Activated CD8-positive, alpha-beta memory T cell treated with anti-CD3 and anti-CD28 coated beads for 36 hours (primary cell): ENCODE results near the gene THADA. TPM values are rescaled to one million over a fixed set of nuclear protein-coding genes. Genes with fewer than 3 reads are reported as not detected.
"Not testable (repeated sequence)": the region's sequence is repeated elsewhere in the genome, so short reads cannot be mapped to it uniquely, and the experiment has no call there.

ENCODE experiments used
- CTCF ChIA-PET: fragments of 350-600 bp; sonication (Branson Sonifier 250); formaldehyde crosslinking; loops from one replicate; lab custom pipeline; 2021; ENCODE audit warnings: antibody characterized with exemption; lab: Charles Lee
- POLR2A ChIA-PET: fragments of 350-600 bp; sonication (Branson Sonifier 250); formaldehyde crosslinking; loops from one replicate; lab custom pipeline; 2021; ENCODE audit warnings: antibody characterized with exemption; lab: Charles Lee
- total RNA-seq, 2 experiments: library from RNA; stranded (reverse); gene quantifications; one replicate each; pipeline ENCODE4 v1.2.3, GENCODE V29; 2021

The THADA gene
- total RNA-seq, 2 experiments from 2014 or later, result 52.7 to 54.2 TPM

GRCh38 chr2:43309935-43310334 is 285.9 kb downstream of the THADA start:
- ChIA-PET CTCF (no interaction called here), POLR2A (no interaction called here)

- CTCF ChIA-PET, result interaction anchor here (0.6 kb wide), 1 partner anchor 24 kb away, joined by 3 read pairs; no protein-coding TSS in a partner anchor
- POLR2A ChIA-PET, result no interaction called here
Observed at GRCh38 chr2:43307973-43308372, 287.9 kb downstream of the THADA start.

DNA sequence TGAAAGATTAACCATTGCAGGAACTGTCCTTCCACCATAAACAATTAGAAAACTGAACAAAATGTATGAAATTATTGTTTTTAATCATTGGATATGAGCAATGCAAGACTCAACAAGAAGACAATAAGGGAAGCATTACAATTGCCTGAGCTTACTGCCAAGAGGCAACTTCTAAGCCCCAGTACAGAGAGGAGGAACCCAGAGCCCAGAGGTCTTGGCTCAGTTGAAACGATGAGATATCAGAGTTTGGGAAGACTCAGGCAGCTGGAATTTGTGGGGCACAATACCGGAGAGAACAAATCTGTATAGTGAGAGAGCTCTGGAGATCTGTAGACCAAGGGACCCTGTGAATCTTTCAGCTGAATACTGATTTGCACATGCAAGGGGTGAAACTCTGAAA is 288.8 kb downstream of the THADA start:
- POLR2A ChIA-PET, result no interaction called here
- CTCF ChIA-PET, result no interaction called here

DNA sequence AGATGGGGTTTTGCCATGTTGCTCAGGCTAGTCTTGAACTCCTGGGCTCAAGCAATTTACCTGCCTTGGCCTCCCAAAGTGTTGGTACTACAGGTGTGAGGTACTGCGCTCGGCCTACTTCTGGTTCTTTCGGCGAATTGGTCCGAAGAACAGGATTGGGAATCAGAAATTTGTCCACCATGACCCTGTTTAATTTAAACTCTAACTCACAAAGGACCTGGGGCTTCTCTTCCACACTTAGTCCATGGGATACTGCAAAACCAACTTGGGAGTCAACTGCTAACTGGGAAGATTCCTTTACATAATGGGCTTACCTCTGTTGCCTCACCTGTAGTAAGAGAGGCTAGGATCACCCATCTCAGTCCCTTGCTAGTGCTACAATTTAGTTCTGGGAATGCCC is 289.6 kb downstream of the THADA start:
- ChIA-PET POLR2A (no interaction called here), CTCF (no interaction called here)

GRCh38 chr2:43305517-43305916 is 290.3 kb downstream of the THADA start:
- ChIA-PET CTCF (no interaction called here), POLR2A (no interaction called here)

GRCh38 chr2:43305012-43305411 is 290.8 kb downstream of the THADA start:
- POLR2A ChIA-PET, result no interaction called here
- CTCF ChIA-PET, result no interaction called here

DNA sequence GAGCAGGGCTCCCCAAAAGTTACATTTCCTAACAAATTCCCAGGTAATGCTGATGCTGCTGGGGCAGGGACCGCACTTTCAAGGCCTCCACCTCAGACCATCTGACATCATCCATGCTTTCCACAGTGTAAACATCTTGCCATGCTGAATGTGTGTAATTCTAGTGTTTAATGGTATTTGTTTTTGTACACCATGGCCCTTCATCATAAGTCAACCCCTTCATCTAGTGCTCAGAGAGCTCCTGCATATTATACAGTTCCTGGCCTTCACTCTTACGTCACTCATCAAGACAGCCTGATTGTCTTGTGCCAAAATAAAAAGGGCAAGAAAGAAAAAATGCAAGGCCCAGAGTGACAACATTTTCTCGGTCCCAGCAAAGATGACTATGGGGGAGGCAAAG is 291.9 kb downstream of the THADA start:
- POLR2A ChIA-PET, result no interaction called here
- CTCF ChIA-PET, result no interaction called here

GRCh38 chr2:43302961-43303494 is 292.8 kb downstream of the THADA start:
- CTCF ChIA-PET, result no interaction called here

DNA sequence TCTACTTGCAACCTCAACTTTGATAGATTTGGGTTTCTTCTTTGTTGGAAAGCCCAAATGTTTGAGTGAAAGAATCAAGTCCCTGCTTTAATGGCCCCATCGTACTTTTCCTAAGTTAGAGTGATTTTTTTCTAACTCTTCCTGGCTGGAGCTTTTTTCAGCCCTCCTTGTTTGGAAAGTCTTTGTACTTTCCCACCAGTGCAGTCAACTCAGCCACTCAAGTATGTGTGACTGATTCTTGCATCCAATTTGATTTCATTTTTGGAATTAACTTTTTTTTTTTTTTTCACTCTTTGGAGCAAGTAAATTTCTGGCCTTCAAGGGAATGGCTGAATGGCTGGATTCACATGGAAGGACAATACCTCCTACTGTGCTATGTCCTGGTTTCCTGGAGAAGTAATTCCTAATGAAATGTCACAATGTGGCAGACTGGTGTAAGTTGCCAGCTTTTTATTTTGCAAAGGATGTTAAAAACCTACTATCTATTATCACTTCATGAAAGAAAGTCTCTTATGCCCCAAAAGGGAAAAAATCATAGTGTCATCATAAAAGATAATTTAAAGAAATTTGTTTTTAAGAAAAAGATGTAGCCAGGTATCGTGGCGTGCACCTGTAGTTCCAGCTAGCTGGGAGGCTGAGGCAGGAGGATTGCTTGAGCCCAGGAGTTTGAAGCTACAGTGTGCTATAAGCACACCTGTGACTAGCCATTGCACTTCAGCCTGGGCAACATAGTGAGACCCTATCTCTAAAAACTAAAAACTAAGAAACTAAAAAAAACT is 293.5 kb downstream of the THADA start:
- CTCF ChIA-PET, result no interaction called here

More at GRCh38 chr2:43302961-43303494, 292.8 kb downstream of the THADA start:
- POLR2A ChIA-PET, result interaction anchor here (0.5 kb wide), 2 partner anchors 22 to 263 kb away, joined by 3 to 14 read pairs; no protein-coding TSS in a partner anchor

DNA sequence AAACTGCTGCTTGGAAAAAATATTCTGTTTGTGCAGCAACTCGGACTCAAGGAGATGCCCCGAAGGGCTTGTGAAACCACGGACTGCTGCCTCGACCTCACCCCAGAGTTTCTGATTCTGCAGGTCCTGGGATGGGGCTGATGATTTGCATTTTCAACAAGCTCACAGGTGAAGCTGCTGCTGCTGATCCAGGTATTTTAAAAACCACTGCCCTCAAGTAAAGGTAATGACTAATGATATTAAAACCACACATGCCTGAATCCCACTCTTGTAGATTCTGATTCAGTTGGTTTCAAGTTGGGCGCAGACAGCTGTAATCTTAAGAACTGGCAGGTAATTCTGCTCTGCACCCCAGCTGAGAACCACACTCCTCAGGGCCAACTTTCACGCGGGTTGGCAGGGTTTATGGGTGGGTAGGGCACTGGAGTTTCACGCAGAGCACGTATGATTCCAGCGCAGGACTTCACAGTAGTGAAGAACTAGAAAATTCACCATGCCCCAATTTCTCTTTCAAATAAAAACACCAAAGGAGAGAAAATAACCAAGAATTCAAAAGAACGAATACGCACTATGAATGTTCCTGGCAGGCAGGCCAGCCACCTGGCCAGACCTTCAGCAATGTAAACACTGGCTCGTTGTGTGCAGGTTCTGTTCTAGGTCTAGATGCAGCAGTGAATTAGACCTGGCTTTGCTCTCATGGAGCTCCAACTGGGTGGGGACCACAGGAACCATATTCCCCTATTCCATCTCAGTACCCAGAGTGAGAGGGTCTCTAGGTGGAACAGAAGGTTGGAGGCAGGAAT is 294.9 kb downstream of the THADA start:
- ChIA-PET POLR2A (no interaction called here), CTCF (no interaction called here)

More for the DNA sequence above, 293.5 kb downstream of the THADA start:
- POLR2A ChIA-PET, result interaction anchor here (0.5 kb wide), 2 partner anchors 21 to 263 kb away, joined by 3 to 14 read pairs; no protein-coding TSS in a partner anchor

DNA sequence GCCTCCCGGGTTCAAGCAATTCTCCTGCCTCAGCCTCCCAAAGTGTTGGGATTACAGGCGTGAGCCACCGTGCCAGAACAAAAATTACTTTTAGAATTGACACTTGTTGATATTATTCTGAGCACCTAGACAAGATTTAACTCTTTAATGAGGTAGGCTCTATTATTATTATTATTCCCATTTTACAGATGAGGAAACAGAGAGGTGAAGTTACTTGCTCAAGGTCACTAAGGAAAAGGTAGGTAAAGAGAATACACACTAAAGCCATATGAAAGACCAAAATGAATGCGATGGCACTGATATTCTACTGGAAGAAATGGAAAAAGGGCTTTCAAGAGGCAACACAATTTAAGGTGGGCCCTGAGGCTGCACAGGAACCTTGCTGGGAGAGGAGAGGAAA is 295.6 kb downstream of the THADA start:
- ChIA-PET CTCF (no interaction called here), POLR2A (no interaction called here)

- ChIA-PET CTCF (no interaction called here), POLR2A (no interaction called here)
Observed at GRCh38 chr2:43298500-43298899, 297.3 kb downstream of the THADA start.

DNA sequence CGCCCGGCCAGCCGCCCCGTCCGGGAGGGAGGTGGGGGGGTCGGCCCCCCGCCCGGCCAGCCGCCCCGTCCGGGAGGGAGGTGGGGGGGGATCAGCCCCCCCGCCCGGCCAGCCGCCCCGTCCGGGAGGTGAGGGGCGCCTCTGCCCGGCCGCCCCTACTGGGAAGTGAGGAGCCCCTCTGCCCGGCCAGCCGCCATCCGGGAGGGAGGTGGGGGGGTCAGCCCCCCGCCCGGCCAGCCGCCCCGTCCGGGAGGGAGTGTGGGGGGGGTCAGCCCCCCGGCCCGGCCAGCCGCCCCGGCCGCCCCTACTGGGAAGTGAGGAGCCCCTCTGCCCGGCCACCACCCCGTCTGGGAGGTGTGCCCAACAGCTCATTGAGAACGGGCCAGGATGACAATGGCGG is 298.1 kb downstream of the THADA start:
- CTCF ChIA-PET, POLR2A ChIA-PET: not testable (repeated sequence)

DNA sequence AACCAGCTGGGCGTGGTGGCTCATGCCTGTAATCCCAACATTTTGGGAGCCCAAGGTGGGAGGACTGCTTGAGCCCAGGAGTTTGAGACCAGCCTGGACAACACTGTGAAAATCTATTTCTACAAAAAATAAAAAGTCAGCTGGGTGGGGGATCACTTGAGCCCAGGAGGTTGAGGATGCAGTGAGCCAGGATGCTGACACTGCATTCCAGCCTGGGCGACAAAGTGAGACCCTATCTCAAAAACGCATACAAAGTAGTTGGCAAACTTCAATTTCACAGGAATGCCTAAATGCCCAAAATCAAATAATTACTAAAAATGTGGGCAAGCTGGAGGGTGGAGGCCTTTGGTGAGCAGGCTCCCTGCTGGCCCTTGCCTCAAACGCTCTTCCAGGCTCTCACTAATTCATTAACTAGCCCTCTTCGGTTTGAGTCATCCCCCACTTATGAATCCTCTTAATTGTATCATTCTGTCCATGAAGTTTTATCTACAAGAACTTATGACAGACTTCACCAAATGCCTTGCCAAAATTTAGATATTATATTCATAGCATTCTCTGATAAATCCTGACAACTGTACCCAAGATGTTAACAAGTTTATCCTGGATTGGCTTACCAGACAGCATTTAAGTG is 300.8 kb downstream of the THADA start:
- ChIA-PET POLR2A (no interaction called here), CTCF (no interaction called here)

DNA sequence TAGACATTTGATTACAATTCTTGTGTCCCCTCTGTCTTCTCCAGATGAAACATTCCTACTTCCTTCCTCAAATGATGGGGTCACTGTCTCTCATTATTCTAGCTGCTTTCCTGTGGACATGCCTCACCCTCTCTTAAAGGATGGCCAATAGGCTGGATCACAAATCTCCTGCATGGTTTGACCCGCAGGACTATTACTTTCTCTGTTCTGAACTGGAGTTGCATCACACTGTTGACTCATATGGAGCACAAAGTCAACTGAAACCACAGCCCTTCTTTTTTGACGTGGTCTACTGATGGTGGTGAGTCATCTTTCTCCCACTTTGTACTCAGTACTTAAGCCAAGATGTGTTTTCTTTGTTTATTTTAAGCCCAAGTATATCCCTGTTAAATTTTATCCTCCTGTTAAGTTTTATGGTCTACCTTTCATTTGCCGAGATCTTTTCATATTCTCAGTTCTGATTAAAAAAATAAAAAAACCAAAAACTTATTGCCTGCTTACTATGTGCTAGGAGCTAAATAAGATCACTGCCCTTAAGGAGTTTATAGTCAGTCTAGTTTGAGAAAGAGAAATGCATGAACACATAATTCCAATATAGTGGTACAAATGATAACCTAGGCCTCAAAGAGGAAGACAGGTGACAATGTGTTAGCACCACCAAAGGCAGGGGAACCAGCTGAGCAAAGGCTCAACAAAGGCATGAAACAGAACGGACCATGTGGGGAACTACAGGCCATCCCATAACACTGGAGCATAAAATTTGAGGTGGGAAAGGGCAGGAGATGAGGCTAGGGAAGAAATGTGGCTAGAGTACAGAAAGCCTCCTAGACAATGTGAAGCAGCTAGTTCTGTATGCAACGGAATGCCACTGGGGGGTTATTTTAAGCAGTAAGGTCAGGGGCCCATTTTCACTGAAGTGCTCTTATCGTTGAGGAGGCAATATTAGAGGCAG is 301.8 kb downstream of the THADA start:
- ChIA-PET CTCF (no interaction called here), POLR2A (interaction anchor here (1.1 kb wide), 1 partner anchor 133 kb away, joined by 3 read pairs; no protein-coding TSS in a partner anchor)

DNA sequence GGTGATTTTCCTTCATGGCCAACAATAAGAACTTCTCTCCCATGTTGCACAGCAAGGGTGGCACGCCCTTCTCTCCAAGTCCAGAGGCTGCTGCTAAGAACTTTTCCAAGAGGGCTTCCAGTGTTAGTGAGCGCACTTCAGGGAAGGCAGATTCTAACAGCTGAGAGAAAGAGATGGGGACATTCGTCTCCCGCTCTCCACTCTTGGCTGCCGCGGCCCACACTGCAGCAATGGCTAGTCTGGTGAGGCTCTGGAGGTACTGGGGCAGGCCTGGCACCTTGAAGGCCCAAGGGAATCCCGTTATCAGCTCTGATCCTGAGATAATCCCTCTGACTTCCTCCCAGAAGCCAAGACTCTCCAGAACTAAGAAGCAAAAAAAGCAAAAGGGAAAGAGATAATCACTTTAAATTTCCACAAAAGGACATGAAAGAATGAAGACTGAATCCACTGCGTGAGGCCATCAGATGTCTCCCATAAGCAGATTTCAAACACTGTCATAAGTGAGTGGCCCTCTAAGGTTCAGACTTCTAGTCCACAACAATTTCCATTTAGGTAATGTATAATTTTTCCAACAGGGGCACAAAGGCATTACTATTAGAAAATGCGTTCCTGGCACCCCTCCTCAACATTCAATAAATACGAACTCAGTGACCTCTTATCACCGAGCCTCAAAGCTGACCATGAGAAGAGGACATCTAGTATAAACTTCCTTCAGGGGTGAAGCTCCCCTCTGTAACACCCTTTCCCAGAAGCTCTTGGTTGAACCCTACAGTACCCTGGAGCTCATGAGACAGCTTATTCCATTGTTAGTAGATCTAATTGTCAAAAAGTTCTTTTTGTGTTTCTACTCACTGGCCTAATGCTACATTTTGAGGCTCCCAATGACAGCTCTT is 302.7 kb downstream of the THADA start:
- POLR2A ChIA-PET, result interaction anchor here (1.1 kb wide), 1 partner anchor 133 kb away, joined by 3 read pairs; no protein-coding TSS in a partner anchor
- CTCF ChIA-PET, result no interaction called here

DNA sequence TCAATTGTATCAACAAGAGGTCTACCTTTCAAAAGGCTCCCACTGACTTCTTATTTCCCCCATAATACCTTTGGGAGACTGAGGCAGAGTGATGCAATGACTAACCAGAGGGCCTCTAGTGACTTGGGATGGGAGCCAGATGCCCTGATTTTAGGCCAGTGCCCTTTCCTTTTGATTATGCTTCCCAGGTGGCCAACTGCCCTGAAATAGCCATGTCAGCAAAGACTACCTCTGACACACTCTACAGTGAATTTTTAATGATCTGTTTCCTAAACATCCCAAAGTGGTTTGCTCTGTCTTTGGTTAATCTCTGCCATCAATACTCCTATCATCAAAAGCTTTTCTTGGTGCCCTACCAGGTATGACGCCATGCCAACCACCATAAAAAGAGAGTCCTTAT is 303.5 kb downstream of the THADA start:
- CTCF ChIA-PET, result no interaction called here

GRCh38 chr2:43289331-43289730 is 306.5 kb downstream of the THADA start:
- CTCF ChIA-PET, result no interaction called here
- POLR2A ChIA-PET, result no interaction called here

More for the DNA sequence above, 303.5 kb downstream of the THADA start:
- POLR2A ChIA-PET, result no interaction called here
